ENCODE results near the gene GRB10. TPM values are rescaled to one million over a fixed set of nuclear protein-coding genes. Genes with fewer than 3 reads are reported as not detected.

GRB10 gene
- total and polyA plus RNA-seq, 2 donors (not counting 3 experiments of a cell fraction or from before 2014, with no cell fraction given), result 43.7 to 240 TPM

DNA sequence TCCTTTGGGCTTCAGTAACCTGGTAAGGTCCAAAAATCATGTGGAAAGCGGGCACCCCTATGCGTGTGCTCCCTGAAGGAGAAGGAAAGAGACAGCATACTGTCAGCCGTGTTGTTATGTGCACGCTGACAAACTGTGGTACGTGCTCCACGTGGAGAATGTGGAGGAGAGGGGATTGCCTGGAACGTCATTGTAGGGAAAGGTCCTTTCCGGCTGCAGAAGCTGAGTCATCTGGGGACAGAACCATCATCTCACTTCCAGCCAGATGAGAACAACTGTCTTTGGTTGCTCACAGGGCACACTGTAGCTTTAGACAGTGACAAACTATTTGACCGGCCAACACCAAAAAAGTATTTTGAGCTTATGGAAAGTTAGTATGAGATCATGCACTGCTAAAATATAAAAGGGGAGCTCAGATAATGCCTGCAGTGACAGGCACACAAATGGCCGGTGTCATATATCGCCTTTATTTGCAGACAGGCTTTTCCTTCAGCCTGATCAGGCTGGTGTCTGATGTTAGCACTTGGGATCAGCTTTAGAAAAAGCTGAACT lies 38.8 kb upstream of the GRB10 start:
- Histone ChIP-seq H3K9me3 (replicated peaks; ENCODE audit: control insufficient read depth, insufficient read depth, low read length) (no peaks in the 10 kb centered on the region), H2AFZ (ENCODE audit: low read depth, low read length) (peak overlapping the region; percentile 35), H3K9me1 (replicated peaks; ENCODE audit: control insufficient read depth, extremely low read depth, insufficient read depth, low read length) (no peaks in the 10 kb centered on the region), H4K20me1 (replicated peaks; ENCODE audit: control insufficient read depth, extremely low read depth, insufficient read depth, low read length) (no peaks in the 10 kb centered on the region), H3K4me2 (ENCODE audit: insufficient read depth, low read length) (no peak overlapping the region), H3K27me3 (ENCODE audit: control insufficient read depth in 2 of 2, insufficient read depth in 2 of 2, low read length in 2 of 2) (no peaks in the 10 kb centered on the region), H3K79me2 (ENCODE audit: control insufficient read depth, insufficient read depth, low read length) (no peaks in the 10 kb centered on the region), H3K4me1 (ENCODE audit: control insufficient read depth, extremely low read depth, insufficient read depth, low read length) (peaks cover 24% of the 10 kb centered on the region), H3K27ac (ENCODE audit: insufficient read depth, low read depth, low read length) (no peak overlapping the region), H3K4me3 (replicated peaks in 1 of 3; ENCODE audit: insufficient read depth in 1 of 3, low read depth in 1 of 3, low read length in 3 of 3) (no peak overlapping the region), H3K9ac (replicated peaks; ENCODE audit: extremely low read depth, insufficient read depth, low read length) (no peak overlapping the region), H3K36me3 (ENCODE audit: control insufficient read depth in 2 of 2, extremely low read depth in 1 of 2, insufficient read depth in 2 of 2, low read length in 2 of 2) (no peaks in the 10 kb centered on the region)
- FAIRE-seq (peak; percentile 24), DNase-seq (ENCODE audit: low read depth, low spot score) (no peak)
- dilution Hi-C loops (cut with MboI; ENCODE audit: extremely low pct_ligation_motif_present, low sequenced_read_pairs), result no loop called here
- CTCF ChIA-PET, result interaction anchor here (0.8 kb wide), 2 partner anchors 81 to 341 kb away, joined by 3 read pairs; no protein-coding TSS in a partner anchor
- POLR2A ChIA-PET, result no interaction called here
- intact Hi-C loops (cut with micrococcal nuclease), result no loop called here
- TF ChIP-seq POLR2AphosphoS5 (IDR thresholded peaks at IDR 0.05; ENCODE audit: insufficient read depth, low read depth, low read length) (no peak), POLR2A (IDR thresholded peaks at IDR 0.05; ENCODE audit: low read depth, low read length) (no peak), GATA2 (IDR thresholded peaks at IDR 0.05; ENCODE audit: insufficient read depth, insufficient read length, low read depth, low read length) (no peak), FOS (IDR thresholded peaks at IDR 0.05; ENCODE audit: borderline replicate concordance, insufficient read depth, low read length) (no peak), MYC (IDR thresholded peaks at IDR 0.05; ENCODE audit: low read depth, low read length) (no peak), EZH2 (IDR thresholded peaks at IDR 0.05; ENCODE audit: borderline replicate concordance, low read depth, low read length, severe bottlenecking) (no peak), JUN (IDR thresholded peaks at IDR 0.05; ENCODE audit: borderline replicate concordance, insufficient read depth, insufficient read length, low read depth) (no peak)
- TF ChIP-seq, protein P1, sequence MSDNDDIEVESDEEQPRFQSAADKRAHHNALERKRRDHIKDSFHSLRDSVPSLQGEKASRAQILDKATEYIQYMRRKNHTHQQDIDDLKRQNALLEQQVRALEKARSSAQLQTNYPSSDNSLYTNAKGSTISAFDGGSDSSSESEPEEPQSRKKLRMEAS (IDR thresholded peaks at IDR 0.05; ENCODE audit: insufficient read depth, insufficient read length), result no peak
- TF ChIP-seq, protein P2, sequence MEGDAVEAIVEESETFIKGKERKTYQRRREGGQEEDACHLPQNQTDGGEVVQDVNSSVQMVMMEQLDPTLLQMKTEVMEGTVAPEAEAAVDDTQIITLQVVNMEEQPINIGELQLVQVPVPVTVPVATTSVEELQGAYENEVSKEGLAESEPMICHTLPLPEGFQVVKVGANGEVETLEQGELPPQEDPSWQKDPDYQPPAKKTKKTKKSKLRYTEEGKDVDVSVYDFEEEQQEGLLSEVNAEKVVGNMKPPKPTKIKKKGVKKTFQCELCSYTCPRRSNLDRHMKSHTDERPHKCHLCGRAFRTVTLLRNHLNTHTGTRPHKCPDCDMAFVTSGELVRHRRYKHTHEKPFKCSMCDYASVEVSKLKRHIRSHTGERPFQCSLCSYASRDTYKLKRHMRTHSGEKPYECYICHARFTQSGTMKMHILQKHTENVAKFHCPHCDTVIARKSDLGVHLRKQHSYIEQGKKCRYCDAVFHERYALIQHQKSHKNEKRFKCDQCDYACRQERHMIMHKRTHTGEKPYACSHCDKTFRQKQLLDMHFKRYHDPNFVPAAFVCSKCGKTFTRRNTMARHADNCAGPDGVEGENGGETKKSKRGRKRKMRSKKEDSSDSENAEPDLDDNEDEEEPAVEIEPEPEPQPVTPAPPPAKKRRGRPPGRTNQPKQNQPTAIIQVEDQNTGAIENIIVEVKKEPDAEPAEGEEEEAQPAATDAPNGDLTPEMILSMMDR (IDR thresholded peaks at IDR 0.05; ENCODE audit: extremely low read depth in 1 of 2, insufficient read depth in 1 of 2, low read depth in 1 of 2, low read length in 2 of 2), result no peak
- BruUV-seq (replicated peaks), result no TSS peak

All from endothelial cell of umbilical vein (primary cell).